Measurements from ENCODE around the gene CEP128.
"Not testable (repeated sequence)": the region's sequence is repeated elsewhere in the genome, so short reads cannot be mapped to it uniquely, and the experiment has no call there.

Gene CEP128

GRCh38 chr14:80951491-80951890 lies 10.0 kb upstream of the CEP128 start:
- no peak for DNase-seq

- no peak for DNase-seq
These were observed 6.8 kb upstream of the CEP128 start for GRCh38 chr14:80948291-80948690.

- DNase-seq: no peak
These were observed 5.3 kb upstream of the CEP128 start for GRCh38 chr14:80946797-80947196.

- DNase-seq: no peak
These were observed 4.6 kb upstream of the CEP128 start for GRCh38 chr14:80946187-80946586.

GRCh38 chr14:80944861-80945617 lies 3.5 kb upstream of the CEP128 start:
- no peak for DNase-seq

GRCh38 chr14:80942191-80942600 lies 658 bp upstream of the CEP128 start:
- peak; percentile 37 for DNase-seq

- peak; percentile 72 for DNase-seq
These were observed 1.4 kb downstream of the CEP128 start for GRCh38 chr14:80940146-80940545.

GRCh38 chr14:80933686-80934085 lies 7.9 kb downstream of the CEP128 start:
- no peak for DNase-seq

GRCh38 chr14:80933282-80933681 lies 8.3 kb downstream of the CEP128 start:
- peak; percentile 32 for DNase-seq

GRCh38 chr14:80930836-80931389 lies 10.6 kb downstream of the CEP128 start:
- peak; percentile 85 for DNase-seq

GRCh38 chr14:80930095-80930494 lies 11.4 kb downstream of the CEP128 start:
- DNase-seq: peak; percentile 59

- no peak for DNase-seq
These were observed 14.2 kb downstream of the CEP128 start for GRCh38 chr14:80927083-80927989.

GRCh38 chr14:80926397-80927082 lies 15.0 kb downstream of the CEP128 start:
- no peak for DNase-seq

- DNase-seq: no peak
These were observed 17.0 kb downstream of the CEP128 start for GRCh38 chr14:80924365-80925103.

- no peak for DNase-seq
These were observed 18.2 kb downstream of the CEP128 start for GRCh38 chr14:80923368-80923767.

- no peak for DNase-seq
These were observed 21.9 kb downstream of the CEP128 start for GRCh38 chr14:80919622-80920021.

- not testable (repeated sequence) for DNase-seq
These were observed 29.5 kb downstream of the CEP128 start for GRCh38 chr14:80912013-80912412.

- no peak for DNase-seq
These were observed 34.6 kb downstream of the CEP128 start for GRCh38 chr14:80906946-80907345.

- no peak for DNase-seq
These were observed 35.2 kb downstream of the CEP128 start for GRCh38 chr14:80906336-80906735.

GRCh38 chr14:80902608-80903007 lies 38.9 kb downstream of the CEP128 start:
- no peak for DNase-seq

GRCh38 chr14:80901822-80902221 lies 39.7 kb downstream of the CEP128 start:
- no peak for DNase-seq

- DNase-seq: no peak
These were observed 40.3 kb downstream of the CEP128 start for GRCh38 chr14:80901260-80901659.

Data from hematopoietic multipotent progenitor cell treated with erythropoietin and hydrocortisone succinate and interleukin-3 and kit ligand, for 6 days (in vitro differentiated cells).